Left ventricle myocardium superior (tissue), 1 donor: ENCODE results near the gene CNTN2. TPM values are rescaled to one million over a fixed set of nuclear protein-coding genes. Genes with fewer than 3 reads are reported as not detected.

Experiments
- ATAC-seq: fragments of 200-7000 bp; cut with Tn5 transposase; one replicate; pipeline ENCODE4 v1.9.1; 2020; ENCODE audit warnings: mild to moderate bottlenecking, moderate library complexity
- DNase-seq: peaks from one replicate; pipeline ENCODE4 v3.0.0-alpha.2; 2020
- intact Hi-C: fragments of 100-400 bp; cut with micrococcal nuclease; formaldehyde crosslinking; loops from one replicate; pipeline ENCODE4 v1.11.0; 2022
- total RNA-seq: library from RNA; stranded (reverse); fragmentation: NEBNext Ultra II Directional; extraction: Animal tissue kit (Norgen Biotek cat#: 25700); gene quantifications from one replicate; pipeline ENCODE4 v1.2.1, GENCODE V29; 2021
- donor health status: DM: no; HTN: yes; CAD: no; lungs with severe emphysema.

The CNTN2 gene
- total RNA-seq, 1 donor from 2014 or later: 0.64 TPM

GRCh38 chr1:205066141-205066818 lies 23.3 kb downstream of the CNTN2 start:
- no peak for ATAC-seq
- intact Hi-C loops: loop anchor here (10.0 kb wide), 1 partner anchor 81 kb away; no protein-coding TSS in a partner anchor
- DNase-seq: no peak

GRCh38 chr1:205067031-205067430 lies 24.0 kb downstream of the CNTN2 start:
- no peak for DNase-seq
- no peak for ATAC-seq
- intact Hi-C loops: loop anchor here (10.0 kb wide), 1 partner anchor 82 kb away; no protein-coding TSS in a partner anchor

DNA sequence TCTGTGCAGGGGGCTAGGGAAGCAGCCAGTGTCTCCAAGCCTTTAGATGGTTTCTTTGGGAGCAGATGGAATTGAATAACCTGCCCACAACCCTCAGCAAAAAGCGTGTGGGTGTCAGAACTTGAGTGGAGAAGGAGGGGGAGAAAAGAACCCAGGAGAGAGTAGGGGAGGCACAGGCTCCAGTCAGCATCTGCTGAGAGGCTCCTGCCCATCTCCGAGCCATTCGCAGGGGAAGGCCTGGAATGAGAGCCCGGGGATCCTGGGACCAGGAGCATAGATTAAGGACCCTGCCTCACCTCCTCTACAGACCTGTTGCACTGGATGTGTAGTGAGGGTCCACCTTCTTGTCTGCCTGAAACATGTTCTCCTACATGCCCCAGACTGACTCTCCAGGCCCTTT lies 25.0 kb downstream of the CNTN2 start:
- DNase-seq (no peak), ATAC-seq (no peak)
- intact Hi-C loops: loop anchor here (10.0 kb wide), 1 partner anchor 83 kb away; no protein-coding TSS in a partner anchor

DNA sequence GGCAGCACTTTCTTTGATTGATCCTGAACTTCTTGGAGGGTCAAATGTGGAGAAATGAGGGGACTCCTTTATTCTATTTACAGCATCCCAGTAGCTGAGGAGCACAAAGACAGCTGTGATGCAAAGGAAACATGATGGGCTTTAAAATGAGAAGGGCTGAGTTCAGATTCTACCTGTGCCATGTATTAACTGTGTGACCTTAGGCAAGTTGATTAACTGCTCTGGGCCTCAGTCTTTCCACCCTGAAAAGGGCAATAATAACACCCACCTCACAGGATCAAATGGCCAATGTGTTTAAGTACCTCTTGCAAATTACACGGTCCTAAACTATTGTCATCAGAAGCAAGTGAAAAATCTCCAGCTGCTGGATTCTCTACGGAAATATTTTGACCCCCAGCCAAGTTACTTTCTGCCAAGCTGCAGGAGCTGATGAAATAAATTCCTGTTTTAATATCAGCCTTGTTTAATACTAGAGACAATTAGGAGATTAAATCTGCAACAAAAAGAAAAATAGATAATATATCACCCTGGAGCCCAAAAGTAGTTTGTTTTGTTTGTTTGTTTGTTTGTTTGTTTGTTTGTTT lies 25.5 kb downstream of the CNTN2 start:
- no peak for ATAC-seq
- intact Hi-C loops: loop anchor here (10.0 kb wide), 1 partner anchor 84 kb away; no protein-coding TSS in a partner anchor
- no peak for DNase-seq

GRCh38 chr1:205069371-205070125 lies 26.5 kb downstream of the CNTN2 start:
- DNase-seq (peak; percentile 41), ATAC-seq (no peak)
- intact Hi-C loops: loop anchor here (10.0 kb wide), 1 partner anchor 85 kb away; no protein-coding TSS in a partner anchor

DNA sequence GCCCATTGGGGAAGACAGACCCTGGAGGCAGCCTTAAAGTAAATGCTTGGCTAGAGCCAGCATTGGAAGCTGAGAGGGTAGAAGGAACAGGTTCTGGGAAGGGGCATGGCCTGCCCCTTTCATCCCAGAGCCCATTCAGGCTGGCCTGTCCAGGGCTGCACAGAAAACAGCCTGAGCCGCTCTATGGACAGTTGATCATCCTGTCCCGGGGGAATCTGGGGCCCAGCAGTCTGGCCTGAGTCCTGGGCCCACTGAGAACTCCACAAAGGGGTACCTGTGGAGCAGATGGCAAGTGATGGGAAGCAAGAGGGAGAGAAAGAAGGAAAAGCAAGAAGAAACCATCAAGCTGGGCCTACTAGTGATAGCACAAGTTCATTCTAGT lies 28.0 kb downstream of the CNTN2 start:
- ATAC-seq (no peak), DNase-seq (no peak)
- intact Hi-C loops: no loop called here

- intact Hi-C loops: no loop called here
- ATAC-seq (no peak), DNase-seq (no peak)
Measured at GRCh38 chr1:205071801-205072200, 28.8 kb downstream of the CNTN2 start.

DNA sequence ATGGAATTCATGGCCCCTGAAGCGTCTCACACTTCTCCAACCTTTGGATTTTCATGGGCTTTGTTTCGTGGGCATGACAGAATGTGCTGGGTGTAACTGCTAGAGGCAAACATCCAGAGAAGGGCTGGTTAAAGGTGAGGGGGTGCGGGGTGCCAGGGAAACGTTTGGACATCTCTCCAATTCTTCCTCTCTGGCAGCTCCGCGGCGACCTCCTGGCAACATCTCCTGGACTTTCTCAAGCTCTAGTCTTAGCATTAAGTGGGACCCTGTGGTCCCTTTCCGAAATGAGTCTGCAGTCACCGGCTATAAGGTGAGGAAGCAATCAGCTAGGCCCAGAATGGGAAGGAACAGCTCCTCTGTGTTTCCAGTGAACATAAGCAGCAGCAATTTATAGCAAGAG lies 29.3 kb downstream of the CNTN2 start:
- ATAC-seq (no peak), DNase-seq (no peak)
- intact Hi-C loops: no loop called here

- DNase-seq (no peak), ATAC-seq (no peak)
- intact Hi-C loops: no loop called here
Measured at GRCh38 chr1:205072881-205073280, 29.9 kb downstream of the CNTN2 start.

GRCh38 chr1:205073511-205073910 lies 30.5 kb downstream of the CNTN2 start:
- intact Hi-C loops: no loop called here
- DNase-seq: no peak
- no peak for ATAC-seq

GRCh38 chr1:205074084-205074483 lies 31.1 kb downstream of the CNTN2 start:
- ATAC-seq: no peak
- intact Hi-C loops: no loop called here

DNA sequence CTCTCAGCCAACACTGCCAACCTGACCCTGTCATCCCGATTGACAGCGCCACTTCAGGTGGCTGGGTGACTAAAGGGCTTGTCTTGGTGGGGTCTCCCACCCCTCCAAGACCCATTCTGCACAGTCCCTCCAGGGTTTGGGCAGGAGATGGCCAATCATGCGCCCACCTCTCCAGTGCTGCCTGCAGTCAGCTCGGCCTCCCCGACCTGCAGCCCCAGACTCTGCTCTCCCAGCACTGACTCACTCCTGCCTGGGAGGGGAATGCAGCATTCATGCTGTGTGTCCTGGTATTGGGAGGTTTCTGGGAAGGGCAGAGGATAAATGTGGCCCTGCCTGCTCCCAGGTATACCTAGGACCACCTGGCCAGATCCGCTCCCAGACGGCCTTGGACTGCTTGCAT lies 31.5 kb downstream of the CNTN2 start:
- no peak for DNase-seq
- intact Hi-C loops: no loop called here

More at GRCh38 chr1:205074084-205074483, 31.1 kb downstream of the CNTN2 start:
- no peak for DNase-seq

DNA sequence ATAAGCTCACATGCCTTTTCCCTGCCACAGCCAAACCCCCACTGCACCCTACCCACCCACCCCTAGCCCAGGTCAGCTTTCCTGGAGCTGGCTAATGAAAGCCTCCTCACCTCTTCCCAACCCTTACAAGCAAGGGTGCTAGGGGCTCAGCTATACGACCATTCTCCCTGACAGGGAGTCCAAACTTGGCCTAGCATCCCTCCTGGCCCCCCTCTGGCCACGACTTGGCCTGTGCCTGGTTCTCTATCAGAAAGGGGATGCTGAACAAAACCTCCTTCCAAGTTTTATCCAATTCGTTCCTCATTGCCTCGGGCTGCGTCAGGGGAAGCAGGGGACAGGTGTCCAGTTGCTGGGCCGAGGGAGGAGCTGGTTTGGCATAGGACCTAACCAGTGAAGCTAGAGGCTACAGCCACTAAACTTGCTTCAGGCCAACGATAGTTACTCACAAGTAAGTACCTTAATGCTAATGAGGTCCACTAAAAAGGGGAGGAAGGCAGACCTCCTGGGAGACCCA lies 32.7 kb downstream of the CNTN2 start:
- no peak for DNase-seq
- ATAC-seq: no peak
- intact Hi-C loops: no loop called here

More for the DNA sequence above, 31.5 kb downstream of the CNTN2 start:
- ATAC-seq: no peak

GRCh38 chr1:205076245-205076761 lies 33.3 kb downstream of the CNTN2 start:
- intact Hi-C loops: no loop called here
- no peak for DNase-seq
- no peak for ATAC-seq

- ATAC-seq: peak; percentile 90
- intact Hi-C loops: no loop called here
- no peak for DNase-seq
Measured at GRCh38 chr1:205077158-205077933, 34.3 kb downstream of the CNTN2 start.

DNA sequence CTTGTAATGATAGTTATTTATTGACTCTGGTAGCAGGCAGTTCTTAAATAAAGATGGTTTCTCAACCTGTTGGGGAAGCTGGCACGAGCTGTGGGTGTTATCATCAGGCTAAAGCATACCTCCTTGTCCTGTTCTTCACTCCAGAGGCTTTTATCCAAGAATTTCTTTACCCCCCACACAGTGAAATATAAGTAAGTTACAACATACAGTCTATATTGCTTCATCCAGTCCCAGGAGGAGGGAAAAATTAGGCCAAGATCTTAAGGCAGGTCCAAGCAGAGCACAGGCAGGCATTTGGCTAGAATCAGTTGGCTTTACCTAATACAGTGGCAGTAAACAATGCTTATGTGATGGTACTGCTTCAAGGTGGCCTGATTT lies 34.9 kb downstream of the CNTN2 start:
- no peak for ATAC-seq
- no peak for DNase-seq
- intact Hi-C loops: no loop called here

GRCh38 chr1:205082431-205082830 lies 39.4 kb downstream of the CNTN2 start:
- intact Hi-C loops: no loop called here

DNA sequence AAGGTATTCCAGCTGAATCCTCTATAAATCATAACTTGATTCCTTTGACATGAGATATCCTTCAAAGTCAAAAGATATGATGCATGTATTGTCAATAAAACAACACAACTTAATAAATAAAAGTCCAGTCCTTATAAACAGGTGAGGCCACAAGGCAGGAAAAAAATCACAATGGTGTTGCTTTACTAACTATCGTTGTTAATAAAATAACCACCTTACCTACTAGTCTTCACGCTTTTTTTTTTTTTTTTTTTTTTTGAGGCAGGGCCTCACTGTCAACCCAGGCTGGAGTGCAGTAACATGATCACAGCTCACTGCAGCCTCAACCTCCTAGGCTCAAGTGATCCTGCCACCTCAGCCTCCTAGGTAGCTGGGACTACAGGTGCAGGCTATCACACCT lies 41.3 kb downstream of the CNTN2 start, which contains the start of gene TMEM81:
Gene TMEM81, minus strand, starts transcription at position 101 of the 400 bp plus-strand sequence. CDS start 140 bp downstream, outside the sequence.
- no peak for ATAC-seq
- intact Hi-C loops: no loop called here
- no peak for DNase-seq

More at GRCh38 chr1:205082431-205082830, 39.4 kb downstream of the CNTN2 start:
- ATAC-seq (no peak), DNase-seq (no peak)

- intact Hi-C loops: no loop called here
- no peak for DNase-seq
- ATAC-seq: no peak
Measured at GRCh38 chr1:205088341-205088740, 45.3 kb downstream of the CNTN2 start.
